ENCODE results near the gene DOCK6. TPM values are rescaled to one million over a fixed set of nuclear protein-coding genes. Genes with fewer than 3 reads are reported as not detected.

DOCK6 gene
- total and polyA plus RNA-seq, 2 donors (not counting 1 experiment from before 2014, with no cell fraction given) = 6.9 to 17.7 TPM

GRCh38 chr19:11296264-11296663 is 33.9 kb upstream of the DOCK6 start:
- H3K4me1 ChIP-seq (ENCODE audit: control insufficient read depth, extremely low read depth, insufficient read depth, low read length) = peaks cover 2% of the 10 kb centered on the region
- TF ChIP-seq CTCF (conservative IDR thresholded peaks at IDR 0.05 in 1 of 2, IDR thresholded peaks at IDR 0.05 in 1 of 2; ENCODE audit: low read depth in 1 of 2, low read length in 2 of 2) = no peak
- no peak for TF ChIP-seq EZH2 (IDR thresholded peaks at IDR 0.05; ENCODE audit: low read length, missing control alignments)
- no peak overlapping the region for H3K4me2 ChIP-seq (ENCODE audit: extremely low read depth, insufficient read depth, low read length)
- no peak overlapping the region for H2AFZ ChIP-seq (ENCODE audit: low read length)
- H3K9ac ChIP-seq (ENCODE audit: insufficient read depth, low read length) = no peak overlapping the region
- H4K20me1 ChIP-seq (ENCODE audit: control insufficient read depth, extremely low read depth, insufficient read depth, low read length) = no peaks in the 10 kb centered on the region
- H3K9me3 ChIP-seq (ENCODE audit: control insufficient read depth, insufficient read depth, low read depth, low read length) = no peaks in the 10 kb centered on the region
- H3K27me3 ChIP-seq (ENCODE audit: control insufficient read depth, insufficient read depth, low read length) = peaks cover 2% of the 10 kb centered on the region
- no peaks in the 10 kb centered on the region for H3K79me2 ChIP-seq (ENCODE audit: control insufficient read depth, insufficient read depth, low read length)
- no peak overlapping the region for H3K4me3 ChIP-seq (replicated peaks in 1 of 4; ENCODE audit: control extremely low read depth in 1 of 4, insufficient read depth in 1 of 4, low read depth in 3 of 4, low read length in 4 of 4)
- no peak for DNase-seq (ENCODE audit: low read depth in 2 of 2)
- H3K36me3 ChIP-seq (ENCODE audit: control insufficient read depth, insufficient read depth, low read length) = no peaks in the 10 kb centered on the region
- H3K27ac ChIP-seq (ENCODE audit: insufficient read depth, low read length) = no peak overlapping the region

- no peak within 1 kb of the TSS for H3K27ac ChIP-seq (ENCODE audit: insufficient read depth, low read length)
- no peaks in the 10 kb centered on the region for H3K27me3 ChIP-seq (ENCODE audit: control insufficient read depth, insufficient read depth, low read length)
- TF ChIP-seq EZH2 (IDR thresholded peaks at IDR 0.05; ENCODE audit: low read length, missing control alignments) = no peak
- no peak for TF ChIP-seq CTCF (conservative IDR thresholded peaks at IDR 0.05 in 1 of 2, IDR thresholded peaks at IDR 0.05 in 1 of 2; ENCODE audit: low read depth in 1 of 2, low read length in 2 of 2)
- H3K4me2 ChIP-seq (ENCODE audit: extremely low read depth, insufficient read depth, low read length) = no peak within 1 kb of the TSS
- no peak within 1 kb of the TSS for H2AFZ ChIP-seq (ENCODE audit: low read length)
- peaks cover 2% of the 10 kb centered on the region for H3K4me1 ChIP-seq (ENCODE audit: control insufficient read depth, extremely low read depth, insufficient read depth, low read length)
- DNase-seq (ENCODE audit: low read depth in 2 of 2) = no peak
- H3K79me2 ChIP-seq (ENCODE audit: control insufficient read depth, insufficient read depth, low read length) = no peaks in the 10 kb centered on the region
- H4K20me1 ChIP-seq (ENCODE audit: control insufficient read depth, extremely low read depth, insufficient read depth, low read length) = no peaks in the 10 kb centered on the region
- no peak within 1 kb of the TSS for H3K9ac ChIP-seq (ENCODE audit: insufficient read depth, low read length)
- H3K9me3 ChIP-seq (ENCODE audit: control insufficient read depth, insufficient read depth, low read depth, low read length) = no peaks in the 10 kb centered on the region
- H3K4me3 ChIP-seq (replicated peaks in 1 of 4; ENCODE audit: control extremely low read depth in 1 of 4, insufficient read depth in 1 of 4, low read depth in 3 of 4, low read length in 4 of 4) = no peak within 1 kb of the TSS
- H3K36me3 ChIP-seq (ENCODE audit: control insufficient read depth, insufficient read depth, low read length) = no peaks in the 10 kb centered on the region
These were observed 33.4 kb upstream of the DOCK6 start, which contains the start of gene TSPAN16 for GRCh38 chr19:11295665-11296245. Gene TSPAN16, plus strand, starts transcription at chr19:11296160. Its CDS starts 138 bp downstream, at chr19:11296298.

- TF ChIP-seq CTCF (conservative IDR thresholded peaks at IDR 0.05 in 1 of 2, IDR thresholded peaks at IDR 0.05 in 1 of 2; ENCODE audit: low read depth in 1 of 2, low read length in 2 of 2) (no peak), EZH2 (IDR thresholded peaks at IDR 0.05; ENCODE audit: low read length, missing control alignments) (no peak)
- Histone ChIP-seq H3K9me3 (ENCODE audit: control insufficient read depth, insufficient read depth, low read depth, low read length) (no peaks in the 10 kb centered on the region), H3K79me2 (ENCODE audit: control insufficient read depth, insufficient read depth, low read length) (no peaks in the 10 kb centered on the region), H3K4me2 (ENCODE audit: extremely low read depth, insufficient read depth, low read length) (no peak overlapping the region), H3K27me3 (ENCODE audit: control insufficient read depth, insufficient read depth, low read length) (no peaks in the 10 kb centered on the region), H3K27ac (ENCODE audit: insufficient read depth, low read length) (no peak overlapping the region), H3K9ac (ENCODE audit: insufficient read depth, low read length) (no peak overlapping the region), H3K36me3 (ENCODE audit: control insufficient read depth, insufficient read depth, low read length) (no peaks in the 10 kb centered on the region), H3K4me3 (replicated peaks in 1 of 4; ENCODE audit: control extremely low read depth in 1 of 4, insufficient read depth in 1 of 4, low read depth in 3 of 4, low read length in 4 of 4) (no peak overlapping the region), H4K20me1 (ENCODE audit: control insufficient read depth, extremely low read depth, insufficient read depth, low read length) (no peaks in the 10 kb centered on the region), H2AFZ (ENCODE audit: low read length) (no peak overlapping the region), H3K4me1 (ENCODE audit: control insufficient read depth, extremely low read depth, insufficient read depth, low read length) (peaks cover 2% of the 10 kb centered on the region)
- DNase-seq (ENCODE audit: low read depth in 2 of 2) = no peak
These were observed 32.9 kb upstream of the DOCK6 start for GRCh38 chr19:11295180-11295579.
